KMS-11 (cell line): Measurements from ENCODE around the gene PRKCE.

Experiments used
- H2AFZ ChIP-seq: fragments of 200-600 bp; sonication (generic); 2 replicates; pipeline ENCODE4 v1.6.1; 2016; ENCODE audit warnings: antibody characterized with exemption, mixed run types, low read depth
- H3K27ac ChIP-seq: fragments of 200-600 bp; sonication (generic); 2 replicates; pipeline ENCODE4 v1.6.1; 2016; ENCODE audit warnings: mild to moderate bottlenecking, mixed run types
- H3K27me3 ChIP-seq: fragments of 200-600 bp; sonication (generic); 2 replicates; pipeline ENCODE4 v1.6.1; 2017; ENCODE audit warnings: mild to moderate bottlenecking, low read depth, mixed run types, moderate library complexity; ENCODE audit not compliant: insufficient read depth
- H3K36me3 ChIP-seq: fragments of 200-600 bp; sonication (generic); 2 replicates; pipeline ENCODE4 v1.6.1; 2017; ENCODE audit warnings: mild to moderate bottlenecking, mixed run types; ENCODE audit not compliant: insufficient read depth
- H3K4me1 ChIP-seq: fragments of 200-600 bp; sonication (generic); 2 replicates; pipeline ENCODE4 v1.6.1; 2016; ENCODE audit warnings: mild to moderate bottlenecking, low read depth, mixed run types; ENCODE audit not compliant: poor library complexity, severe bottlenecking
- H3K4me2 ChIP-seq: fragments of 200-600 bp; sonication (generic); 2 replicates; pipeline ENCODE4 v1.7.0; 2016; ENCODE audit warnings: mild to moderate bottlenecking, mixed run types
- H3K4me3 ChIP-seq: fragments of 200-600 bp; sonication (generic); IDR thresholded peaks from 2 replicates; pipeline ENCODE4 v1.6.1; 2017; ENCODE audit warnings: low read depth, low read length, mixed read lengths; ENCODE audit not compliant: insufficient read depth
- H3K79me2 ChIP-seq: fragments of 200-600 bp; sonication (generic); 2 replicates; pipeline ENCODE4 v1.6.1; 2016; ENCODE audit warnings: low read depth, mixed run types; ENCODE audit not compliant: insufficient read depth
- H3K9ac ChIP-seq: fragments of 200-600 bp; sonication (generic); 2 replicates; pipeline ENCODE4 v1.6.1; 2016; ENCODE audit warnings: mild to moderate bottlenecking, mixed run types
- H4K20me1 ChIP-seq: fragments of 200-600 bp; sonication (generic); 2 replicates; pipeline ENCODE4 v1.6.1; 2016; ENCODE audit warnings: mild to moderate bottlenecking, mixed run types; ENCODE audit not compliant: insufficient read depth
- TF ChIP-seq, protein P1 (sequence below): fragments of 200-600 bp; sonication (generic); conservative IDR thresholded peaks from 2 replicates; pipeline ENCODE4 v1.6.1; 2017; ENCODE audit warnings: low read depth, mild to moderate bottlenecking, antibody characterized with exemption, low read length, moderate library complexity, mixed read lengths

PRKCE gene

GRCh38 chr2:45833968-45834344, 182.5 kb downstream of the PRKCE start:
- Histone ChIP-seq H3K4me2 (no peak overlapping the region), H3K4me1 (peaks cover 5% of the 10 kb centered on the region), H3K36me3 (no peaks in the 10 kb centered on the region), H4K20me1 (no peaks in the 10 kb centered on the region), H3K9ac (no peak overlapping the region), H3K4me3 (no peak overlapping the region), H3K79me2 (no peaks in the 10 kb centered on the region), H3K27ac (no peak overlapping the region), H2AFZ (no peak overlapping the region), H3K27me3 (no peaks in the 10 kb centered on the region)
- TF ChIP-seq, protein P1, sequence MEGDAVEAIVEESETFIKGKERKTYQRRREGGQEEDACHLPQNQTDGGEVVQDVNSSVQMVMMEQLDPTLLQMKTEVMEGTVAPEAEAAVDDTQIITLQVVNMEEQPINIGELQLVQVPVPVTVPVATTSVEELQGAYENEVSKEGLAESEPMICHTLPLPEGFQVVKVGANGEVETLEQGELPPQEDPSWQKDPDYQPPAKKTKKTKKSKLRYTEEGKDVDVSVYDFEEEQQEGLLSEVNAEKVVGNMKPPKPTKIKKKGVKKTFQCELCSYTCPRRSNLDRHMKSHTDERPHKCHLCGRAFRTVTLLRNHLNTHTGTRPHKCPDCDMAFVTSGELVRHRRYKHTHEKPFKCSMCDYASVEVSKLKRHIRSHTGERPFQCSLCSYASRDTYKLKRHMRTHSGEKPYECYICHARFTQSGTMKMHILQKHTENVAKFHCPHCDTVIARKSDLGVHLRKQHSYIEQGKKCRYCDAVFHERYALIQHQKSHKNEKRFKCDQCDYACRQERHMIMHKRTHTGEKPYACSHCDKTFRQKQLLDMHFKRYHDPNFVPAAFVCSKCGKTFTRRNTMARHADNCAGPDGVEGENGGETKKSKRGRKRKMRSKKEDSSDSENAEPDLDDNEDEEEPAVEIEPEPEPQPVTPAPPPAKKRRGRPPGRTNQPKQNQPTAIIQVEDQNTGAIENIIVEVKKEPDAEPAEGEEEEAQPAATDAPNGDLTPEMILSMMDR = no peak

DNA sequence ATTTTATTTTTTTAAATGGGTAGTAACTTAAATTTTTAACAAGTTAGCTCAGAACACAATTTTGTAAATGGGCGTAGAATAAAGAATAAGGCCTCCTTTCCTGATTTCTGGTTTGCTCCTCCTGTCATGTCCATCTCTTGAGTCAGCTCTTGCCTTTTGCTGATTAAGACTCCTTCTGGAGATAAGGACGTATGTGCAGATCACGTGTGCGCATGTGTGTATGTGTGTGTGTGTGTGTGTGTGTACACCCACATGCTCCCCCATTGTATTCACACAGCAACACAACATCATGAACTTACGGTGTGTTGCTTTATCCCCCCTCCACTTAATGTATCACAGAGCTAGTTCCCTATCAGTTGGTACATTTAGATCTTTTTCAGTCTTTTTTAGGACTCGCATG, 182.9 kb downstream of the PRKCE start:
- TF ChIP-seq, protein P1 = no peak
- Histone ChIP-seq H3K36me3 (no peaks in the 10 kb centered on the region), H3K27ac (no peak overlapping the region), H2AFZ (no peak overlapping the region), H3K27me3 (peaks cover 3% of the 10 kb centered on the region; the same call in 1 of the 2 replicates), H3K4me2 (no peak overlapping the region), H3K9ac (no peak overlapping the region), H3K79me2 (no peaks in the 10 kb centered on the region), H4K20me1 (no peaks in the 10 kb centered on the region), H3K4me3 (no peak overlapping the region), H3K4me1 (peaks cover 5% of the 10 kb centered on the region)

GRCh38 chr2:45834858-45835257, 183.4 kb downstream of the PRKCE start:
- H3K79me2 ChIP-seq = no peaks in the 10 kb centered on the region
- H3K4me1 ChIP-seq = peaks cover 7% of the 10 kb centered on the region
- no peak overlapping the region for H3K4me2 ChIP-seq

DNA sequence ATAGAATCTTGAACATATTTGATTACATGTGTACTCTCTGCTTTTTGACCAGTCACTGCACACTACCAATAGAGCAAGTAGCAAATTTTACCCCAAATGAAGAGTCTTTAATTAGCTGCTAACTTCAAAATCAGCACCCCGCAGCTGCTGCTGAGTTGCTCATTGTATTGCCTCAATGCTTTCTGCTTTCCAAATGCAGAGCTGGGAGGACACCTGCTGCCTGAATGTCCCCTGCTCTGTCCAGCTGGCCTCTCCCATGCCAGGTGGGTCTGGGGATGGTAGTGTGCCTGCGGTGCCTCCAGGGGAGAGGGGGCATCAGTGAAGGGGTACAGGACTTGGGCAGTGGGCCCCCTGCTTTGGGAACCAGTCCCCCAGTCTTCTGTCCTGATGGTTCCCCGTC, 184.8 kb downstream of the PRKCE start:
- TF ChIP-seq, protein P1 = no peak
- Histone ChIP-seq H3K4me3 (no peak overlapping the region), H3K36me3 (no peaks in the 10 kb centered on the region), H3K79me2 (no peaks in the 10 kb centered on the region), H3K27ac (no peak overlapping the region), H4K20me1 (no peaks in the 10 kb centered on the region), H3K4me1 (peaks cover 21% of the 10 kb centered on the region), H2AFZ (no peak overlapping the region), H3K9ac (no peak overlapping the region), H3K27me3 (peaks cover 3% of the 10 kb centered on the region; the same call in 1 of the 2 replicates), H3K4me2 (no peak overlapping the region)

More at GRCh38 chr2:45834858-45835257, 183.4 kb downstream of the PRKCE start:
- Histone ChIP-seq H3K27me3 (peaks cover 3% of the 10 kb centered on the region; the same call in 1 of the 2 replicates), H3K27ac (no peak overlapping the region), H3K36me3 (no peaks in the 10 kb centered on the region), H2AFZ (no peak overlapping the region), H3K4me3 (no peak overlapping the region), H3K9ac (no peak overlapping the region), H4K20me1 (no peaks in the 10 kb centered on the region)
- TF ChIP-seq, protein P1 = no peak
